ENCODE data around the gene MKI67. TPM values are rescaled to one million over a fixed set of nuclear protein-coding genes. Genes with fewer than 3 reads are reported as not detected.

Gene MKI67
- total RNA-seq, 2 donors from 2014 or later, result 141 to 270 TPM

GRCh38 chr10:128111696-128112095 is 14.5 kb downstream of the MKI67 start:
- no peak overlapping the region for H3K4me3 Mint-ChIP-seq
- DNase-seq (ENCODE audit: low spot score) (no peak), ATAC-seq (no peak)
- peaks cover 32% of the 10 kb centered on the region for H3K36me3 Mint-ChIP-seq
- no peaks in the 10 kb centered on the region for H3K9me3 Mint-ChIP-seq
- H3K4me1 Mint-ChIP-seq (ENCODE audit: low read depth in 2 of 2), result peaks cover 0 to 5% of the 10 kb centered on the region in 2 donors
- no peak overlapping the region for H3K27ac Mint-ChIP-seq
- H3K27me3 Mint-ChIP-seq, result no peaks in the 10 kb centered on the region

DNA sequence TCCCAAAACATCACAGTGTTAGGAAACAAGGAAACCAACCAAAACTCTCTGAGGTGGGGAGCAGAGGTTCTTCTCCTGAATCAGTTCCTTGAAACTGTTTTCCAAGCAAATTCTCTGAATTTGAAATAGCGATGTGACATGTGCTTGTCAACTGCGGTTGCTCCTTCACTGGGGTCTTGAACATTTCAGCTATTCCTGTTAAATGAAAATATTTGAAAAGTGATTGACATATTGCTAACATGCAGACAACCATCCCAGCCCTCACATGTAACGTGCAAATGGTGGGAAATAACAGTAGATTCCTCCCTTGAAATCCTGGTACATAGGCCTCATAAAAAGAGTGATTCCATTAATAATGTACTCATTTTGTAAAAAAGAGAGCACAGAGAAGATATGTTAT is 15.9 kb downstream of the MKI67 start:
- Mint-ChIP-seq H3K36me3 (peaks cover 24% of the 10 kb centered on the region), H3K4me3 (no peak overlapping the region), H3K4me1 (ENCODE audit: low read depth in 2 of 2) (peaks cover 0 to 2% of the 10 kb centered on the region in 2 donors), H3K9me3 (no peaks in the 10 kb centered on the region), H3K27ac (no peak overlapping the region), H3K27me3 (no peaks in the 10 kb centered on the region)
- ATAC-seq (no peak), DNase-seq (ENCODE audit: low spot score) (no peak)

- no peak for ATAC-seq
- H3K36me3 Mint-ChIP-seq, result peaks cover 24% of the 10 kb centered on the region
- H3K27ac Mint-ChIP-seq, result no peak overlapping the region
- peaks cover 2 to 4% of the 10 kb centered on the region in 2 donors for H3K4me1 Mint-ChIP-seq (ENCODE audit: low read depth in 2 of 2)
- DNase-seq (ENCODE audit: low spot score), result no peak
- H3K9me3 Mint-ChIP-seq, result no peaks in the 10 kb centered on the region
- H3K4me3 Mint-ChIP-seq, result no peak overlapping the region
- peaks cover 0 to 3% of the 10 kb centered on the region in 2 donors for H3K27me3 Mint-ChIP-seq
These were observed 16.5 kb downstream of the MKI67 start for GRCh38 chr10:128109707-128110106.

- Mint-ChIP-seq H3K36me3 (peaks cover 31% of the 10 kb centered on the region), H3K9me3 (no peaks in the 10 kb centered on the region), H3K27me3 (peaks cover 0 to 6% of the 10 kb centered on the region in 2 donors), H3K27ac (no peak overlapping the region), H3K4me1 (ENCODE audit: low read depth in 2 of 2) (peaks cover 25 to 31% of the 10 kb centered on the region in 2 donors), H3K4me3 (no peak overlapping the region)
- DNase-seq (ENCODE audit: low spot score) (no peak), ATAC-seq (no peak)
These were observed 20.8 kb downstream of the MKI67 start for GRCh38 chr10:128105383-128105782.

- H3K4me3 Mint-ChIP-seq, result no peak overlapping the region
- peaks cover 33% of the 10 kb centered on the region for H3K36me3 Mint-ChIP-seq
These were observed 23.0 kb downstream of the MKI67 start for GRCh38 chr10:128103229-128103714.

DNA sequence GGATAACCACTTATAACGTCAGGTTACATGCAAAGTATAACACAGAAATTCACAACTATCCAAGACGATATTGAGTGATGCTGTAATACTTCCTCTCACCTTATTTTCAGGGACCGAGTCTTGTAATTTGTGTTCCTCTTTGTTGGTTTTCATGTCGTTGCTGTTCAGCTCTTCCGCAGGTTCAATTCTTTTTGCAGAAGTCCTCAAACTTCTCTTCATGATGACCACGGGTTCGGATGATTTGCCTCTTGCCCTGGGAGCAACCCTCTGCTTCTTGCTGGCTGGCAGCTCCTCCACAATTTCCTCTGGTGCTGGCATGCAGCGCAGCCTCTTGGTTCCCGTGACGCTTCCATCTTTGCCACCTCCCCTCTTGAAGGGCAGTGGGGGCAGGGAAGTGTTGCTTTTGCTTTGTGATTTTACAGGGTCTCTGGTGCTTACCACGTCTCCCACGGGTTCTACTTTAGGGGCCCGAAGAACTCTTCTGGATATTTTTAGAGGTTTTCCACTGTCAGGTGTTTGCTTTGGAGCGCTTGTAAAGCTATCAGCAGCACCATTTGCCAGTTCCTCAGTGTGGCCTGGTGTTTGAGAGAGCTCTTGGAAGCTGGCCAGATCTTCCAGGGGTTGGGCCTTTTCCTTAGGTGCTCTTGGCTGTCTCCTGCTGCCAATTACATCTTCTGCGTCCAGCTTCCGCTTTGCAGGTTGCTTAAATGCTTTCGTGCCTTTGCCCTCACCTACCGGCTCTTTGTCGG is 23.6 kb downstream of the MKI67 start:
- peaks cover 44 to 46% of the 10 kb centered on the region in 2 donors for H3K4me1 Mint-ChIP-seq (ENCODE audit: low read depth in 2 of 2)
- ATAC-seq, result no peak
- H3K27me3 Mint-ChIP-seq, result peaks cover 0 to 6% of the 10 kb centered on the region in 2 donors
- H3K27ac Mint-ChIP-seq, result peak overlapping the region in 1 of 2 donors; percentile 8
- no peaks in the 10 kb centered on the region for H3K9me3 Mint-ChIP-seq
- H3K36me3 Mint-ChIP-seq, result peaks cover 38% of the 10 kb centered on the region
- H3K4me3 Mint-ChIP-seq, result no peak overlapping the region
- no peak for DNase-seq (ENCODE audit: low spot score)

More at GRCh38 chr10:128103229-128103714, 23.0 kb downstream of the MKI67 start:
- no peak for DNase-seq (ENCODE audit: low spot score)
- ATAC-seq, result peak in 1 of 2 donors; percentile 69
- Mint-ChIP-seq H3K9me3 (no peaks in the 10 kb centered on the region), H3K27me3 (peaks cover 0 to 6% of the 10 kb centered on the region in 2 donors), H3K4me1 (ENCODE audit: low read depth in 2 of 2) (peaks cover 38 to 40% of the 10 kb centered on the region in 2 donors), H3K27ac (peak overlapping the region in 1 of 2 donors; percentile 8)

DNA sequence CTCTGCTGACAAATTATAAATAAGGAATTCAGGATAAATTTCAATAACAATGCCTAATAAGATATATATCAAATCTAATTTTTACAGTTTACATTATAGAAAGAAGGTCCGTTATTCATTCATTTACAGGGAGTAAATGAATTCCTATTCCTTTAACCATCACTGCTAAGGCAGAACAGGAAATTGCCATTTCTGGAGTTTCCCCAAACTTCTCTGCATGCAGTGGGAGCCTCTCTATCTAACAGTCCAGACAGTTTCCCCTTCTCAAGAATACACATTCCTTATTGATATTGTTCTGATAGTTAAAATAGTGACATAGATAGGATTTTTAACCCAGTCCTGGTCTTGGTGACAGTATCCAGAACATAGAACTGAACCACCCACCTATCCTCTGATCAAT is 24.3 kb downstream of the MKI67 start:
- Mint-ChIP-seq H3K4me1 (ENCODE audit: low read depth in 2 of 2) (peaks cover 52 to 54% of the 10 kb centered on the region in 2 donors), H3K27ac (no peak overlapping the region), H3K36me3 (peaks cover 38% of the 10 kb centered on the region), H3K27me3 (peaks cover 0 to 6% of the 10 kb centered on the region in 2 donors), H3K9me3 (no peaks in the 10 kb centered on the region), H3K4me3 (no peak overlapping the region)
- ATAC-seq (no peak), DNase-seq (ENCODE audit: low spot score) (no peak)

DNA sequence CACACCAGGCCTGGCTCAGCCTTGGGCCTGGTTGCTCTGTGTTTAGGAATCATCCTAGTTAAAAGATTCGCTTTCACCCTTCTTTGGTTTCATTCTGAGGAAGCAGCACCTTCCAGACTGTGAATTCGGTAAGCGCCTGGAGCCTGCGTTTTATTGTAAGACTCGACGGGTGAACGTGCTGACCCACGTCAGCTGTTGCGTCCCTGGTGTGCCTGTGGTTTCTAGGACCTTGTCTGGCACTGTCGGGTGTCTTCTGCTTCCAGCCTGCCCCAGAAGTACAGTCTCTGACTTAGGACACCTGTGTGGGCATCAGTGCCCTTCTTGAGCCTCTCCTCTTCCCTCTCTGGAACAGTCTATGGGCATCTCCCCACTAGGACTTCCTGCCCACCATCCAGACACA is 26.3 kb downstream of the MKI67 start:
- peaks cover 70 to 74% of the 10 kb centered on the region in 2 donors for H3K4me1 Mint-ChIP-seq (ENCODE audit: low read depth in 2 of 2)
- no peak overlapping the region for H3K27ac Mint-ChIP-seq
- peaks cover 40% of the 10 kb centered on the region for H3K36me3 Mint-ChIP-seq

DNA sequence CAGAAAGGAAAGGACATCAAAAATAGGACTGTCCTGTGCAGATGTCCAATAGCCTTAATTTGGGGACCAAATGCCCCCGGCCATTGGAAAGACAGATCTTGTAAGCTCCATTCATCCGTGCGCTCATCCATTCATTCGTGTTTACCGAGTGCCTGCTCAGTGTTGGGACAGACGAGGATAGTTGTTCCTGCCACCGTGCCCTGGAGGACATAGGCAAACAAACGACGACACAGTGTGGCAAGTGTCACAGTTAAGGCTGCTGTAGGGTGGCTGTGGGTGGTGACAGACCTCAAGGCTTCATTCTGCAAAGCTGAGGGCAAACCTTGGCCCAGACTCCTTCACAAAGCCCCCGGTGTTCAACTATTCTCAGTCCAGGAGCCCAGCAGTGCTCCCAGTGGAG is 27.6 kb downstream of the MKI67 start:
- Mint-ChIP-seq H3K4me1 (ENCODE audit: low read depth in 2 of 2) (peaks cover 59 to 64% of the 10 kb centered on the region in 2 donors), H3K27ac (no peak overlapping the region), H3K27me3 (no peaks in the 10 kb centered on the region), H3K4me3 (no peak overlapping the region), H3K36me3 (peaks cover 31% of the 10 kb centered on the region), H3K9me3 (no peaks in the 10 kb centered on the region)
- DNase-seq (ENCODE audit: low spot score), result no peak
- no peak for ATAC-seq

More for the DNA sequence above, 26.3 kb downstream of the MKI67 start:
- no peak for DNase-seq (ENCODE audit: low spot score)
- Mint-ChIP-seq H3K9me3 (no peaks in the 10 kb centered on the region), H3K27me3 (peaks cover 0 to 4% of the 10 kb centered on the region in 2 donors), H3K4me3 (no peak overlapping the region)
- peak in 1 of 2 donors; percentile 33 for ATAC-seq

GRCh38 chr10:128097783-128098182 is 28.4 kb downstream of the MKI67 start:
- peaks cover 51 to 56% of the 10 kb centered on the region in 2 donors for H3K4me1 Mint-ChIP-seq (ENCODE audit: low read depth in 2 of 2)
- H3K4me3 Mint-ChIP-seq, result peak overlapping the region; percentile 44

GRCh38 chr10:128096486-128097199 is 29.6 kb downstream of the MKI67 start:
- DNase-seq (ENCODE audit: low spot score), result no peak
- peak overlapping the region; percentile 86 to 96 for H3K27ac Mint-ChIP-seq
- H3K4me3 Mint-ChIP-seq, result peak overlapping the region; percentile 87
- H3K9me3 Mint-ChIP-seq, result no peaks in the 10 kb centered on the region
- H3K36me3 Mint-ChIP-seq, result peaks cover 18% of the 10 kb centered on the region
- H3K4me1 Mint-ChIP-seq (ENCODE audit: low read depth in 2 of 2), result peaks cover 47 to 49% of the 10 kb centered on the region in 2 donors
- no peaks in the 10 kb centered on the region for H3K27me3 Mint-ChIP-seq
- peak in 1 of 2 donors; percentile 1 for ATAC-seq

More at GRCh38 chr10:128097783-128098182, 28.4 kb downstream of the MKI67 start:
- Mint-ChIP-seq H3K27ac (peak overlapping the region; percentile 46 to 96), H3K9me3 (no peaks in the 10 kb centered on the region), H3K36me3 (peaks cover 22% of the 10 kb centered on the region), H3K27me3 (no peaks in the 10 kb centered on the region)
- ATAC-seq, result no peak
- DNase-seq (ENCODE audit: low spot score), result no peak

- peak overlapping the region; percentile 87 for H3K4me3 Mint-ChIP-seq
These were observed 30.3 kb downstream of the MKI67 start for GRCh38 chr10:128095753-128096469.

GRCh38 chr10:128095027-128095752 is 31.0 kb downstream of the MKI67 start:
- DNase-seq (ENCODE audit: low spot score) (no peak), ATAC-seq (peak; percentile 88 to 89)
- no peaks in the 10 kb centered on the region for H3K27me3 Mint-ChIP-seq
- H3K36me3 Mint-ChIP-seq, result peaks cover 11% of the 10 kb centered on the region
- H3K4me3 Mint-ChIP-seq, result peak overlapping the region; percentile 87
- H3K27ac Mint-ChIP-seq, result peak overlapping the region; percentile 86 to 96
- H3K4me1 Mint-ChIP-seq (ENCODE audit: low read depth in 2 of 2), result peaks cover 44 to 47% of the 10 kb centered on the region in 2 donors
- no peaks in the 10 kb centered on the region for H3K9me3 Mint-ChIP-seq

More at GRCh38 chr10:128095753-128096469, 30.3 kb downstream of the MKI67 start:
- H3K4me1 Mint-ChIP-seq (ENCODE audit: low read depth in 2 of 2), result peaks cover 44 to 47% of the 10 kb centered on the region in 2 donors
- H3K27ac Mint-ChIP-seq, result peak overlapping the region; percentile 86 to 96
- ATAC-seq (peak; percentile 82 to 90), DNase-seq (ENCODE audit: low spot score) (no peak)
- no peaks in the 10 kb centered on the region for H3K9me3 Mint-ChIP-seq
- H3K27me3 Mint-ChIP-seq, result no peaks in the 10 kb centered on the region
- H3K36me3 Mint-ChIP-seq, result peaks cover 11% of the 10 kb centered on the region
